ENCODE results near the gene ENAH.

The ENAH gene

GRCh38 chr1:225476538-225476988 lies 176.4 kb downstream of the ENAH start:
- in situ Hi-C loops (cut with MboI; ENCODE audit: low sequenced_read_pairs): loop anchor here (10.0 kb wide), 1 partner anchor 298 kb away; the partner anchor contains the start of gene SRP9

GRCh38 chr1:225476100-225476511 lies 176.8 kb downstream of the ENAH start:
- in situ Hi-C loops (cut with MboI; ENCODE audit: low sequenced_read_pairs): loop anchor here (10.0 kb wide), 1 partner anchor 299 kb away; the partner anchor contains the start of gene SRP9

GRCh38 chr1:225474986-225475820 lies 177.7 kb downstream of the ENAH start:
- in situ Hi-C loops (cut with MboI; ENCODE audit: low sequenced_read_pairs): loop anchor here (5.0 to 10.0 kb wide), 2 partner anchors 300 to 502 kb away; partner anchors contain the start of gene SRP9

- in situ Hi-C loops (cut with MboI; ENCODE audit: low sequenced_read_pairs): loop anchor here (5.0 to 10.0 kb wide), 2 partner anchors 300 to 503 kb away; partner anchors contain the start of gene SRP9
Measured at GRCh38 chr1:225474439-225474985, 178.4 kb downstream of the ENAH start.

- in situ Hi-C loops (cut with MboI; ENCODE audit: low sequenced_read_pairs): loop anchor here (5.0 to 10.0 kb wide), 2 partner anchors 301 to 503 kb away; partner anchors contain the start of gene SRP9
Measured at GRCh38 chr1:225473676-225474438, 179.1 kb downstream of the ENAH start.

GRCh38 chr1:225473266-225473665 lies 179.7 kb downstream of the ENAH start:
- in situ Hi-C loops (cut with MboI; ENCODE audit: low sequenced_read_pairs): loop anchor here (5.0 to 10.0 kb wide), 2 partner anchors 302 to 504 kb away; partner anchors contain the start of gene SRP9

- in situ Hi-C loops (cut with MboI; ENCODE audit: low sequenced_read_pairs): loop anchor here (5.0 to 10.0 kb wide), 2 partner anchors 303 to 506 kb away; partner anchors contain the start of gene SRP9
Measured at GRCh38 chr1:225471453-225472301, 181.2 kb downstream of the ENAH start.

GRCh38 chr1:225471109-225471452 lies 181.8 kb downstream of the ENAH start:
- in situ Hi-C loops (cut with MboI; ENCODE audit: low sequenced_read_pairs): loop anchor here (5.0 to 10.0 kb wide), 2 partner anchors 304 to 506 kb away; partner anchors contain the start of gene SRP9

GRCh38 chr1:225470211-225471108 lies 182.5 kb downstream of the ENAH start:
- in situ Hi-C loops (cut with MboI; ENCODE audit: low sequenced_read_pairs): loop anchor here (5.0 to 10.0 kb wide), 2 partner anchors 304 to 507 kb away; partner anchors contain the start of gene SRP9

- in situ Hi-C loops (cut with MboI; ENCODE audit: low sequenced_read_pairs): no loop called here
Measured at GRCh38 chr1:225469051-225469450, 183.9 kb downstream of the ENAH start.

GRCh38 chr1:225468270-225469020 lies 184.5 kb downstream of the ENAH start:
- in situ Hi-C loops (cut with MboI; ENCODE audit: low sequenced_read_pairs): no loop called here

- in situ Hi-C loops (cut with MboI; ENCODE audit: low sequenced_read_pairs): no loop called here
Measured at GRCh38 chr1:225467193-225468020, 185.5 kb downstream of the ENAH start.

GRCh38 chr1:225466848-225467192 lies 186.1 kb downstream of the ENAH start:
- in situ Hi-C loops (cut with MboI; ENCODE audit: low sequenced_read_pairs): no loop called here

GRCh38 chr1:225465793-225466517 lies 187.0 kb downstream of the ENAH start:
- in situ Hi-C loops (cut with MboI; ENCODE audit: low sequenced_read_pairs): no loop called here

GRCh38 chr1:225464851-225465792 lies 187.8 kb downstream of the ENAH start:
- in situ Hi-C loops (cut with MboI; ENCODE audit: low sequenced_read_pairs): no loop called here

All from HL-60/S4 treated with retinoic acid at 250 ng/mL for 4 days and 3 days (cell line).